ENCODE measurements around the gene ARHGEF18.

- TF ChIP-seq POLR2A (IDR thresholded peaks at IDR 0.05) (no peak), POLR2AphosphoS5 (IDR thresholded peaks at IDR 0.05) (no peak)
- TF ChIP-seq, protein P1, sequence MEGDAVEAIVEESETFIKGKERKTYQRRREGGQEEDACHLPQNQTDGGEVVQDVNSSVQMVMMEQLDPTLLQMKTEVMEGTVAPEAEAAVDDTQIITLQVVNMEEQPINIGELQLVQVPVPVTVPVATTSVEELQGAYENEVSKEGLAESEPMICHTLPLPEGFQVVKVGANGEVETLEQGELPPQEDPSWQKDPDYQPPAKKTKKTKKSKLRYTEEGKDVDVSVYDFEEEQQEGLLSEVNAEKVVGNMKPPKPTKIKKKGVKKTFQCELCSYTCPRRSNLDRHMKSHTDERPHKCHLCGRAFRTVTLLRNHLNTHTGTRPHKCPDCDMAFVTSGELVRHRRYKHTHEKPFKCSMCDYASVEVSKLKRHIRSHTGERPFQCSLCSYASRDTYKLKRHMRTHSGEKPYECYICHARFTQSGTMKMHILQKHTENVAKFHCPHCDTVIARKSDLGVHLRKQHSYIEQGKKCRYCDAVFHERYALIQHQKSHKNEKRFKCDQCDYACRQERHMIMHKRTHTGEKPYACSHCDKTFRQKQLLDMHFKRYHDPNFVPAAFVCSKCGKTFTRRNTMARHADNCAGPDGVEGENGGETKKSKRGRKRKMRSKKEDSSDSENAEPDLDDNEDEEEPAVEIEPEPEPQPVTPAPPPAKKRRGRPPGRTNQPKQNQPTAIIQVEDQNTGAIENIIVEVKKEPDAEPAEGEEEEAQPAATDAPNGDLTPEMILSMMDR (IDR thresholded peaks at IDR 0.05): no peak
Measured at GRCh38 chr19:7328647-7329046, 20.1 kb upstream of the ARHGEF18 start.

All from gastroesophageal sphincter (tissue), 3 donors.